IgD-negative memory B cell (primary cell): Measurements from ENCODE around the gene ZNF90. TPM values are rescaled to one million over a fixed set of nuclear protein-coding genes. Genes with fewer than 3 reads are reported as not detected.
A peak's percentile ranks its signal among the peaks of the same experiment; 100 is the strongest.
"Not testable (repeated sequence)": the region's sequence is repeated elsewhere in the genome, so short reads cannot be mapped to it uniquely, and the experiment has no call there.

Experiments
- H3K27ac Mint-ChIP-seq, 3 donors: one replicate each; pipeline ENCODE4 v1.8.0; 2020 to 2022; ENCODE audit warnings: mild to moderate bottlenecking in 3 of 3, mixed read lengths in 3 of 3, moderate library complexity in 1 of 3
- H3K27me3 Mint-ChIP-seq: one replicate; pipeline ENCODE4 v1.8.0; 2021; ENCODE audit warnings: mixed read lengths
- H3K36me3 Mint-ChIP-seq: one replicate; pipeline ENCODE4 v1.8.0; 2020; ENCODE audit warnings: mild to moderate bottlenecking, mixed read lengths
- H3K4me1 Mint-ChIP-seq, 3 donors: one replicate each; pipeline ENCODE4 v1.8.0; 2020 to 2022; ENCODE audit warnings: mixed read lengths in 3 of 3, mild to moderate bottlenecking in 1 of 3
- H3K4me3 Mint-ChIP-seq, 4 donors: one replicate each; pipeline ENCODE4 v1.8.0; 2020 to 2022; ENCODE audit warnings: mild to moderate bottlenecking in 4 of 4, mixed read lengths in 4 of 4, moderate library complexity in 3 of 4
- H3K9me3 Mint-ChIP-seq, 3 donors: one replicate each; pipeline ENCODE4 v1.8.0; 2020 to 2021; ENCODE audit warnings: mixed read lengths in 3 of 3, mild to moderate bottlenecking in 1 of 3
- polyA plus RNA-seq: library from polyadenylated mRNA; unstranded; fragments of 300-500 nt; fragmentation: Illumina TruSeq; gene quantifications from one replicate; pipeline ENCODE4 v1.2.3, GENCODE V29; 2021

The ZNF90 gene
- polyA plus RNA-seq, 1 donor from 2014 or later, result 3.9 TPM

DNA sequence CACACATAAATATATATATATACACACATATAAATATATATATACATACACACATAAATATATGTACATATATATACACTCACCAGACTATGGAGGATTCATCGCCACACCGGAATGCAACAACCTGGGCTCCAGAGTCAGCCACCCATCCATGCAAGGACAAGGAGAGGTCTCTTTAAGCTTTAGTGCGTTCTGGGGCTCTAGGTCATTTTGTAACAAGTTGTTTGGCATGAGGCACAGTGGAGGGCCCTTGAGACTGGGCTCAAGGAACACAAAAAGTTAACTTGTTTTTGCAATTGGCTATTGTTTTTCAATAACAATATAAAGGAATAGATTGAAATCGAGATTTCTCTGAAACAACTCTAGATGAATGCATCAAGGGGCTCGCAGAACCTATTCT lies 4.9 kb upstream of the ZNF90 start:
- no peak overlapping the region for H3K4me3 Mint-ChIP-seq
- no peak overlapping the region for H3K27ac Mint-ChIP-seq
- H3K27me3 Mint-ChIP-seq, result peaks cover 2% of the 10 kb centered on the region
- peaks cover 3 to 5% (median 4%) of the 10 kb centered on the region in 3 donors for H3K4me1 Mint-ChIP-seq
- peaks cover 3 to 4% (median 4%) of the 10 kb centered on the region in 3 donors for H3K9me3 Mint-ChIP-seq
- no peaks in the 10 kb centered on the region for H3K36me3 Mint-ChIP-seq

DNA sequence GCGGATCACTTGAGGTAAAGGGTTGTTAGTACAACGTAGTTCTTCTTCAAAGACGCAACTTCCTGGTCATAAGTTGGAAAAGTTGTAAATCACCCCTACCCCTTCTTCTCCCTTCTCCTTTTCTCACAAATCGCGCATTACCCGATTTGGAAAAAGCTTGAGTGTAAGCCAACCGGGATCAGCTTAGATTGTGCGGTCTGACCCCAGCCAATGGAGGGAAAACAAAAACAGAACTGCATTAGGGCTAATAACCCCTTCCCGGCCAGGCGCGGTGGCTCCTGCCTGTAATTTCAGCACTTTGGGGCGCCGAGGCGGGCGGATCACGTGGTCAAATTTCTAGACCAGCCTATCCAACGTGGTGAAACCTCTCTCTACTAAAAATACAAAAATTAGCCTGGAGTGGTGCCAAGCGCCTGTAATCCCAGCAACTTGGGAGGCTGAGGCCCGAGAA lies 806 bp downstream of the ZNF90 start:
- Mint-ChIP-seq H3K27ac (no peak overlapping the region), H3K4me3 (peak overlapping the region; percentile 88 to 96 (median 94)), H3K27me3 (no peaks in the 10 kb centered on the region), H3K36me3 (peaks cover 7% of the 10 kb centered on the region), H3K9me3 (no peaks in the 10 kb centered on the region), H3K4me1 (peaks cover 4 to 9% (median 7%) of the 10 kb centered on the region in 3 donors)

DNA sequence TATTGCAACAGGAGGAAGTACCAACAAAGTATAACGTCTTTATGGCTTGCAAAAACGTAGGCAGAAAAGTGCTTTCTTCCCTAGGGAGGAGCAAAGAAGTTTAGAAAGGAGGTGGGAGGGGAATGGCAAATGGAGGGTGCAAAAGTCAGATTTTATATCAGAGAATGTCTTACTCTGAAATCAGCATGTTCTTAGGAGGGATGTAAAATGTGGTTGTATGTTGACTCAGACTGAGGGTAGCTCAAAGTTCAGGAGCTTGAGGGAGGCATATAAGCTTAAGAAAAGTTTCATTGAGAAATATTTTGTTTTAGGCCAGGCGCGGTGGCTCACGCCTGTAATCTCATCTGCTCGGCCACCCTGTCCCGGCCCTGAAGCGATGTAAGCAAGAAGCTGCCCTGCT lies 1.7 kb downstream of the ZNF90 start:
- no peaks in the 10 kb centered on the region for H3K9me3 Mint-ChIP-seq
- H3K36me3 Mint-ChIP-seq, result peaks cover 10% of the 10 kb centered on the region
- H3K27me3 Mint-ChIP-seq, result no peaks in the 10 kb centered on the region
- peak overlapping the region in 1 of 3 donors; percentile 7 for H3K27ac Mint-ChIP-seq
- peak overlapping the region in 3 of 4 donors; percentile 20 to 50 (median 43) for H3K4me3 Mint-ChIP-seq
- H3K4me1 Mint-ChIP-seq, result peaks cover 4 to 9% (median 7%) of the 10 kb centered on the region in 3 donors

DNA sequence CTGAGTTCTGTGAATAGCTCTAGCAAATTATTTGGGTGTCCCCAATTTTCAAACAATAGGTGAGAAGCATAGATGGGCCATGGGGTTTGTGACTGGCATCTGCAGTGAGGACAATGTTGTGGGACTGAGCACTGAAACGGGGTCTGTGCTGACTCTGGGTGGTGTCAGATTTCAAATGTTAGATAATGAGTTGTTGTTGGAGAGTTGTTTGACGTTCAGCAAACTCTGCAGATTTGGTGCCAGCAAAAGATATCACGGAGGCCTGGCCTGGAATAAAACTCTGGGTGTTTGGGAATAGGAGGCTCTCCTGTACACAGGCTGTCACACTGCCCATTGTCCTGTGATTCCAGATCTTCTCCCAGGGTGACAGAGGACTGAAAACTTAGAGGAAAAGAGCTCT lies 2.9 kb downstream of the ZNF90 start:
- H3K27me3 Mint-ChIP-seq, result no peaks in the 10 kb centered on the region
- H3K4me3 Mint-ChIP-seq, result peak overlapping the region in 2 of 4 donors; percentile 43 to 52
- peak overlapping the region in 1 of 3 donors; percentile 50 for H3K27ac Mint-ChIP-seq
- H3K4me1 Mint-ChIP-seq, result peaks cover 4 to 9% (median 7%) of the 10 kb centered on the region in 3 donors
- H3K9me3 Mint-ChIP-seq, result no peaks in the 10 kb centered on the region
- peaks cover 10% of the 10 kb centered on the region for H3K36me3 Mint-ChIP-seq

DNA sequence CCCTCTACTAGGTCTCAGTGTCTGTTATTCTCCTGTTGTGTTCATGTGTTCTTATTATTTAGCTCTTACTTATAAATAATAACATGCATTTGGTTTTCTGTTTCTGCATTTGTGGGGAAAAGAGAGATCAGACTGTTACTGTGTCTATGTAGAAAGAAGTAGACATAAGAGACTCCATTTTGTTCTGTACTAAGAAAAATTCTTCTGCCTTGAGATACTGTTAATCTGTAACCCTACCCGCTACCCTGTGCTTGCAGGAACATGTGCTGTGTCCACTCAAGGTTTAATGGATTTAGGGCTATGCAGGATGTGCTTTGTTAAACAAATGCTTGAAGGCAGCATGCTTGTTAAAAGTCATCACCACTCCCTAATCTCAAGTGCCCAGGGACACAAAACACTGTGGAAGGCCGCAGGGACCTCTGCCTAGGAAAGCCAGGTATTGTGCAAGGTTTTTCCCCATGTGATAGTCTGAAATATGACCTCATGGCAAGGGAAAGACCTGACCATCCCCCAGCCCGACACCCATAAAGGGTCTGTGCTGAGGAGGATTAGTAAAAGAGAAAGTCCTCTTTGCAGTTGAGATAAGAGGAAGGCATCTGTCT lies 4.5 kb downstream of the ZNF90 start:
- H3K9me3 Mint-ChIP-seq, H3K4me1 Mint-ChIP-seq, H3K4me3 Mint-ChIP-seq, H3K27ac Mint-ChIP-seq, H3K27me3 Mint-ChIP-seq: not testable (repeated sequence)
- peaks cover 10% of the 10 kb centered on the region for H3K36me3 Mint-ChIP-seq

DNA sequence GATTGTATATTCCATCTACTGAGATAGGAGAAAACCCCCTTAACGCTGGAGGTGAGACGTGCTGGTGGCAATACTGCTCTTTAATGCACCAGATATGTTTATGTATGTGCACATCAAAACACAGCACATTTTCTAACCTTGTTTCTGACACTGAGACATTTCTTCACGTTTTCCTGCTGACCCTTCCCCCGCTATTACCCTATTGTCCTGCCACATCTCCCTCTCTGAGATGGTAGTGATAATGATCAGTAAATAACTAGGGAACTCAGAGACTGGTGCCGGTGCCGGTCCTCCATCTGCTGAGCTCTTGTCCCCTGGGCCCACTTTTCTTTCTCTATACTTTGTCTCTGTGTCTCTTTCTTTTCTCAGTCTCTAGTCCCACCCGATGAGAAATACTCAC lies 5.1 kb downstream of the ZNF90 start:
- H3K27ac Mint-ChIP-seq, H3K9me3 Mint-ChIP-seq, H3K4me3 Mint-ChIP-seq, H3K27me3 Mint-ChIP-seq, H3K4me1 Mint-ChIP-seq: not testable (repeated sequence)
- H3K36me3 Mint-ChIP-seq, result peaks cover 10% of the 10 kb centered on the region

DNA sequence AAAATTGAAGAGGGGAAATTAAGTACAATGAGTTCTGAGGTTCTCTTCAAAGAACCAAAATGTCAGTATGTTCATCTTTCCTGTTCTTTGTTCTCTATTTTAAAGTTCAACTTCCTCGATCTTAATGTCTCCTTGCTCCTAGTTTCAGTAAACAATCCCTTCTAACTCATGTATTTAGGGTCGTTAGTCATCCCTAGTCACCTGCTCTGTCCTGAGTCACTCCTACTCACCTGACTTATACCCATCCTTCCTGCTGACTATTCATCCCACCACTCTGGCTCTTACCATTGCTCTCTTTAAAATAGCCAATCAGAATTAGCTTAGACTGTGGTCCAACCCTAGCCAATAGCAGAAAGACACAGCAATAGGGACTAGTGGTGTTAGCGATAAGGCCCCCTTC lies 24.3 kb downstream of the ZNF90 start:
- H3K9me3 Mint-ChIP-seq, result peaks cover 12 to 59% (median 20%) of the 10 kb centered on the region in 3 donors
- H3K4me3 Mint-ChIP-seq, result peak overlapping the region in 1 of 4 donors; percentile 24
- H3K36me3 Mint-ChIP-seq, result peaks cover 31% of the 10 kb centered on the region
- H3K4me1 Mint-ChIP-seq, result no peaks in the 10 kb centered on the region
- no peaks in the 10 kb centered on the region for H3K27me3 Mint-ChIP-seq
- H3K27ac Mint-ChIP-seq, result no peak overlapping the region

DNA sequence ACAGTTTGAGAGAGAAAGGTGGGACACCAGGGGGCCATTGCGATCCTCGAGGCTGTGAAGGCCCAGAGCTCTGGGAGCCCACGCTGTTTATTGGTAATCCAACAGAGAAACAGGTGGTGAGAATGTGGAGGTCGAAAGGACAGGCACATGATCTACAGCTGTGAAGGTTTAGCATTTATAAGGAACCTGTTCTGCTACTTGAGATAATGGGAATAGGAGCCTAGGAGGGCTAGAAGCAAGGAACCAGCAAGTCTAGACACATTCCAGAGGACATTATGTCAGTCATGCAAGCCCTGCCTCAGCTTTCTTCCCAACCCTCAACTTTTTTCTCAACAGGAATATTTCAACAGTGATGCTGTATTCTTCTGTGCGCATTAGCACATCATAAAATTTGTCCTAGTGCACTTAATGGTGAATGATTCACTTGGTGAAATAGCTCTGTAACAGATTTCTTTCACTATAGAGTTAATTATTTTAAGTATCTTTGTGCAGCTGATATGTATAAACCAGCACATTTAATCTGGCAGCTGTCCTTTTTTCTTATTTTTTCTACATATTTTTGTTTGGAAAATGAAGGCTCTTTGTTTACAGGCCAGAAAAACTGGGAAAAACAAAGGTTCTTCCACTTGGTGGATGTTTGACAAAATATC lies 25.4 kb downstream of the ZNF90 start:
- Mint-ChIP-seq H3K36me3 (peaks cover 34% of the 10 kb centered on the region), H3K27ac (no peak overlapping the region), H3K27me3 (no peaks in the 10 kb centered on the region), H3K9me3 (peaks cover 12 to 47% (median 20%) of the 10 kb centered on the region in 3 donors), H3K4me1 (no peaks in the 10 kb centered on the region), H3K4me3 (no peak overlapping the region)

DNA sequence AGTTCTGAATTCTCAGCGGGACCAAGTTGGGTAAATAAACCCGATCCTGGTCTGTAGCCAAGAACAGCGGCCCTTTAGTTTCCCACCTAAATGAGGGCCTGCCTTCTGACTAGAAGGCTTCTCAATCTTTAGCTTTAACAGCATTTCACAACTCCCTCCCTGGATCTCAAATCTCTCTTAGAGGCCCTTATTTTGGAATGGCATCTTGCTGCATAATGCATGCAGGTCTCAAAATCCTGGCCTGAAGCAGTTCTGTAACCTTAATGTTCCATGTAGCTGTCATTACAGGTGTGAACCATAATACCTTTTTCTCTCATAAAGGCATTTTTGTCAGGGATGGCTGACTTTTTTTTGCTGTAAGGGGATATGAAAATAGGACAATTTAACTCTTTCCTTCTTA lies 29.5 kb downstream of the ZNF90 start:
- Mint-ChIP-seq H3K9me3 (peaks cover 5 to 19% (median 14%) of the 10 kb centered on the region in 3 donors), H3K27me3 (no peaks in the 10 kb centered on the region), H3K27ac (no peak overlapping the region), H3K36me3 (peaks cover 36% of the 10 kb centered on the region), H3K4me1 (no peaks in the 10 kb centered on the region), H3K4me3 (no peak overlapping the region)

DNA sequence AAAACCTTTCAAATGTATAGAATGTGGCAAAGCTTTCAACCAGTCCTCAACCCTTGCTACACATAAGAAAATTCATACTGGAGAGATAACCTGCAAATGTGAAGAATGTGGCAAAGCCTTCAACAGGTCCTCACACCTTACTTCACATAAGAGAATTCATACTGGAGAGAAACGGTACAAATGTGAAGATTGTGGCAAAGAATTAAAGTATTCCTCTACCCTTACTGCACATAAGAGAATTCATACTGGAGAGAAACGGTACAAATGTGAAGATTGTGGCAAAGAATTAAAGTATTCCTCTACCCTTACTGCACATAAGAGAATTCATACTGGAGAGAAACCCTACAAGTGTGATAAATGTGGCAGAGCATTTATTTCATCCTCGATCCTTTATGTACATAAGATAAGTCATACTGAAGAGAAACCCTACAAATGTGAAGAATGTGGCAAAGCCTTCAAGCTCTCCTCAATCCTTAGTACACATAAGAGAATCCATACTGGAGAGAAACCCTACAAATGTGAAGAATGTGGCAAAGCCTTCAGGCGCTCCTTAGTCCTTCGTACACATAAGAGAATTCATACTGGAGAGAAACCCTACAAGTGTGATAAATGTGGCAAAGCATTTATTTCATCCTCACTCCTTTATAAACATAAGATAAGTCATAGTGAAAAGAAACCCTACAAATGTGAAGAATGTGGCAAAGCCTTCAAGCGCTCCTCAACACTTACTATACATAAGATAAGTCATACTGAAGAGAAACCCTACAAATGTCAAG lies 40.5 kb downstream of the ZNF90 start:
- not testable (repeated sequence) for H3K4me1 Mint-ChIP-seq, H3K27me3 Mint-ChIP-seq, H3K27ac Mint-ChIP-seq
- peaks cover 17% of the 10 kb centered on the region for H3K36me3 Mint-ChIP-seq
- peaks cover 18 to 42% (median 39%) of the 10 kb centered on the region in 3 donors for H3K9me3 Mint-ChIP-seq
- peak overlapping the region in 1 of 4 donors; percentile 10 for H3K4me3 Mint-ChIP-seq

DNA sequence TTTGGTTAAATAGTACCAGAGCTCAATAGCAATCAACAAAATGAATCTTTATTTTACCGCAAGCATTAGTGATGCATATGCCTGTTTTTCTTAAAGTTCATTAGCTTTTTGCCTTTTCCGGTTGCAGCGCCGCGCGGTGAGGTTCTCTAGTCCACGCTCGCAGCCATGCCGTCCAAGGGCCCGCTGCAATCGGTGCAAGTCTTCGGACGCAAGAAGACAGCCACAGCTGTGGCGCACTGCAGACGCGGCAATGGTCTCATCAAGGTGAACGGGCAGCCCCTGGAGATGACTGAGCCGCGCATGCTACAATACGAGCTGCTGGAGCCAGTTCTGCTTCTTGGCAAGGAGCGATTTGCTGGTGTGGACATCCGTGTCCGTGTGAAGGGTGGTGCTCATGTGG lies 47.1 kb downstream of the ZNF90 start:
- no peaks in the 10 kb centered on the region for H3K27me3 Mint-ChIP-seq
- peaks cover 13 to 32% (median 28%) of the 10 kb centered on the region in 3 donors for H3K9me3 Mint-ChIP-seq
- H3K4me3 Mint-ChIP-seq, result no peak overlapping the region
- H3K4me1 Mint-ChIP-seq, result no peaks in the 10 kb centered on the region
- no peak overlapping the region for H3K27ac Mint-ChIP-seq
- peaks cover 13% of the 10 kb centered on the region for H3K36me3 Mint-ChIP-seq

DNA sequence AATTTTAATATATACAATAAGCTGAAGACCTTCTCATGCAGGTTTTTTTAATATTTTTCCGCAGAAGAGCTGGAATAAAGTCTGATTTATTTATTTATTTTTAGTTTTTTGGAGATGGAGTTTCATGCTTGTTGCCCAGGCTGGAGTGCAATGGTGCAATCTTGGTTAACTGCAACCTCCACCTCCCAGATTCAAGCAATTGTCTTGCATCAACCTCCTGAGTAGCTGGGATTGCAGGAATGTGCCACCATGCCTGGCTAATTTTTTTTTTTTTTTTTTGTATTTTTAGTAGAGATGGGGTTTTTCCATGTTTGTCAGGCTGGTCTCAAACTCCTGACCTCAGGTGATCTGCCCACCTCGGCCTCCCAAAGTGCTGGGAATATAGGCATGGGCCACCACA lies 55.1 kb downstream of the ZNF90 start:
- not testable (repeated sequence) for H3K4me1 Mint-ChIP-seq, H3K27ac Mint-ChIP-seq, H3K36me3 Mint-ChIP-seq, H3K27me3 Mint-ChIP-seq, H3K4me3 Mint-ChIP-seq
- peaks cover 6 to 15% (median 7%) of the 10 kb centered on the region in 3 donors for H3K9me3 Mint-ChIP-seq

DNA sequence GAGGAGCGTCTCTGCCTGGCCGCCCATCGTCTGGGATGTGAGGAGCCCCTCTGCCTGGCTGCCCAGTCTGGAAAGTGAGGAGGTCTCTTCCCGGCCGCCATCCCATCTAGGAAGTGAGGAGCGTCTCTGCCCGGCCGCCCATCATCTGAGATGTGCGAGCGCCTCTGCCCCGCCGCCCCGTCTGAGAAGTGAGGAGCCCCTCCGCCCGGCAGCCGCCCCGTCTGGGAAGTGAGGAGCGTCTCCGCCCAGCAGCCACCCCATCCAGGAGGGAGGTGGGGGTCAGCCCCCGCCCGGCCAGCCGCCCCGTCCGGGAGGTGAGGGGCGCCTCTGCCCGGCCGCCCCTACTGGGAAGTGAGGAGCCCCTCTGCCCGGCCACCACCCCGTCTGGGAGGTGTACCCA lies 59.9 kb downstream of the ZNF90 start:
- H3K4me1 Mint-ChIP-seq, H3K36me3 Mint-ChIP-seq, H3K27ac Mint-ChIP-seq, H3K27me3 Mint-ChIP-seq, H3K4me3 Mint-ChIP-seq: not testable (repeated sequence)
- H3K9me3 Mint-ChIP-seq, result peaks cover 6 to 15% (median 13%) of the 10 kb centered on the region in 3 donors

DNA sequence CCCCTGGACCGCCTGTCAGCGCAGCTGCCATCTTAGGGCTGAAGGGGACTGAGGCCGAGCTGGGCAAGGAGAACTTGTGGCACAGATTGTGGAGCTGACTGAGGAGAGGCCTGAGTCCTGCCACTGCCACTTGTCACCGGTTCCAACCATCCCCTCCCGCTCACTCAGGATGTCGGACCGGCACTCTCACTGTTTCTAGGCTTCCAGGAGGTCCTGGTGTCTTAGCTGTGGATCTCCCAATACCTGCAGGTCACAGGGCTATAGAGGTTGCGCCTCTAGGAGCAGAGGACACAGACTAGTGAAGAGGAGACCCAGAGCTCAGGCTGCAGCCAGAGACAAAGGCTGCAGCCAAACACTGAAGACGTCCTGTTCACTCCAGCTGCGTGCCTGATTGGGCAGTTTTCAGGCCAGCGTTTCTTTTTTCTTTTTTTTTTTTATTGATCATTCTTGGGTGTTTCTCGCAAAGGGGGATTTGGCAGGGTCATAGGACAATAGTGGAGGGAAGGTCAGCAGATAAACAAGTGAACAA lies 73.9 kb downstream of the ZNF90 start:
- Mint-ChIP-seq H3K27me3 (no peaks in the 10 kb centered on the region), H3K9me3 (peaks cover 2 to 9% (median 3%) of the 10 kb centered on the region in 3 donors), H3K27ac (no peak overlapping the region), H3K36me3 (peaks cover 1% of the 10 kb centered on the region), H3K4me3 (no peak overlapping the region), H3K4me1 (peaks cover 0 to 2% (median 0%) of the 10 kb centered on the region in 3 donors)

DNA sequence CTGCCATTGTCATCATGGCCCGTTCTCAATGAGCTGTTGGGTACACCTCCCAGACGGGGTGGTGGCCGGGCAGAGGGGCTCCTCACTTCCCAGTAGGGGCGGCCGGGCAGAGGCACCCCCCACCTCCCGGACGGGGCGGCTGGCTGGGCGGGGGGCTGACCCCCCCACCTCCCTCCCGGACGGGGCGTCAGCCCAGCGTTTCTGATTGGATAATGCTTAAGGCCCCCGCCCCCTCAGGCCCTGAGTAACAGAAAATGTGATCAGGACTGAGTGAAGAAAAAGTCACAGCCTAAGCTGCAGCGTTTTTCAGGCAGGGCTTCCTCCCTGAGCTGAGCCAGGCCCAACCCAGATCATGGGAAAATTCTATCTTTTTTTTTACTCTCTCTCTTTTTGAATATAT lies 74.7 kb downstream of the ZNF90 start:
- H3K4me3 Mint-ChIP-seq, H3K36me3 Mint-ChIP-seq, H3K9me3 Mint-ChIP-seq, H3K27me3 Mint-ChIP-seq, H3K4me1 Mint-ChIP-seq, H3K27ac Mint-ChIP-seq: not testable (repeated sequence)
